GM23338 (cell line): ENCODE results near the gene ELOVL2. TPM values are rescaled to one million over a fixed set of nuclear protein-coding genes. Genes with fewer than 3 reads are reported as not detected.

Experiments
- ATAC-seq: fragments of 200-7000 bp; cut with Tn5 transposase; 3 replicates; pipeline ENCODE4 v1.9.1; 2020
- DNase-seq: peaks from one replicate; pipeline ENCODE4 v3.0.0-alpha.2; 2015; ENCODE audit warnings: low spot score
- H2AFZ ChIP-seq: fragments of 200-600 bp; sonication (generic); 2 replicates; pipeline ENCODE4 v1.8.0; 2016; ENCODE audit warnings: antibody characterized with exemption, mild to moderate bottlenecking, moderate library complexity
- H3F3A ChIP-seq: fragments of 200-600 bp; sonication (generic); replicated peaks from 2 replicates; pipeline ENCODE4 v1.8.0; 2017; ENCODE audit warnings: antibody characterized with exemption, mixed run types, low read depth
- H3K27ac ChIP-seq: fragments of 200-600 bp; sonication (generic); 2 replicates; pipeline ENCODE4 v1.6.1; 2016; ENCODE audit warnings: low read depth
- H3K27me3 ChIP-seq: fragments of 200-600 bp; sonication (generic); 2 replicates; pipeline ENCODE4 v1.8.0; 2016; ENCODE audit warnings: mild to moderate bottlenecking, mixed run types, moderate library complexity; ENCODE audit not compliant: insufficient read depth
- H3K36me3 ChIP-seq: fragments of 200-600 bp; sonication (generic); 2 replicates; pipeline ENCODE4 v1.8.0; 2016; ENCODE audit warnings: mild to moderate bottlenecking; ENCODE audit not compliant: insufficient read depth
- H3K4me1 ChIP-seq: fragments of 200-600 bp; sonication (generic); 2 replicates; pipeline ENCODE4 v1.8.0; 2016; ENCODE audit warnings: mild to moderate bottlenecking, moderate library complexity; ENCODE audit not compliant: insufficient read depth
- H3K4me2 ChIP-seq: fragments of 200-600 bp; sonication (generic); 2 replicates; pipeline ENCODE4 v1.7.1; 2017; ENCODE audit warnings: mixed run types
- H3K4me3 ChIP-seq: fragments of 200-600 bp; sonication (generic); 2 replicates; pipeline ENCODE4 v1.6.1; 2016; ENCODE audit warnings: mixed run types
- H3K79me2 ChIP-seq: fragments of 200-600 bp; sonication (generic); replicated peaks from 2 replicates; pipeline ENCODE4 v1.8.0; 2017; ENCODE audit warnings: mild to moderate bottlenecking; ENCODE audit not compliant: insufficient read depth
- H3K9me2 ChIP-seq: fragments of 200-600 bp; sonication (generic); 2 replicates; pipeline ENCODE4 v1.8.0; 2017; ENCODE audit not compliant: insufficient read depth
- H4K20me1 ChIP-seq: fragments of 200-600 bp; sonication (generic); replicated peaks from 2 replicates; pipeline ENCODE4 v1.8.0; 2017; ENCODE audit warnings: mild to moderate bottlenecking; ENCODE audit not compliant: insufficient read depth
- H3K27ac Mint-ChIP-seq: 2 replicates; pipeline ENCODE4 v1.8.0; 2020; ENCODE audit warnings: inconsistent platforms, mild to moderate bottlenecking, moderate library complexity, mixed read lengths
- H3K27me3 Mint-ChIP-seq: 3 replicates; pipeline ENCODE4 v1.8.0; 2022; ENCODE audit warnings: low read depth, mild to moderate bottlenecking, moderate library complexity, mixed read lengths, inconsistent platforms; ENCODE audit not compliant: insufficient read depth, poor library complexity
- H3K36me3 Mint-ChIP-seq: 3 replicates; pipeline ENCODE4 v1.8.0; 2021; ENCODE audit warnings: low read depth, mild to moderate bottlenecking, inconsistent platforms, moderate library complexity, mixed read lengths
- H3K4me1 Mint-ChIP-seq: 3 replicates; pipeline ENCODE4 v1.8.0; 2020; ENCODE audit warnings: mild to moderate bottlenecking, inconsistent platforms, mixed read lengths
- H3K4me3 Mint-ChIP-seq: 3 replicates; pipeline ENCODE4 v1.8.0; 2021; ENCODE audit warnings: moderate library complexity, mild to moderate bottlenecking, inconsistent platforms, mixed read lengths
- H3K9me3 Mint-ChIP-seq: 3 replicates; pipeline ENCODE4 v1.8.0; 2020; ENCODE audit warnings: moderate library complexity, mild to moderate bottlenecking, inconsistent platforms, mixed read lengths
- CREB1 ChIP-seq: fragments of 250-450 bp; sonication (Bioruptor Pico); IDR thresholded peaks from 2 replicates; pipeline ENCODE4 v1.5.0; 2020; ENCODE audit warnings: low read depth, mild to moderate bottlenecking, moderate library complexity
- EZH2 ChIP-seq: fragments of 200-600 bp; sonication (generic); IDR thresholded peaks from one replicate; pipeline ENCODE4 v1.8.0; 2017; ENCODE audit warnings: antibody characterized with exemption, mild to moderate bottlenecking, low read depth; ENCODE audit not compliant: unreplicated experiment
- EZH2phosphoT487 ChIP-seq: fragments of 200-600 bp; sonication (generic); IDR thresholded peaks from one replicate; pipeline ENCODE4 v1.8.1; 2018; ENCODE audit warnings: antibody characterized with exemption; ENCODE audit not compliant: unreplicated experiment
- JUNB ChIP-seq: IDR thresholded peaks from one replicate; pipeline ENCODE4 v1.6.1; 2016; ENCODE audit warnings: antibody characterized with exemption; ENCODE audit not compliant: unreplicated experiment
- NANOG ChIP-seq: IDR thresholded peaks from 2 replicates; pipeline ENCODE4 v1.6.1; 2016; ENCODE audit warnings: antibody characterized with exemption, borderline replicate concordance
- POLR2AphosphoS5 ChIP-seq: IDR thresholded peaks from 2 replicates; pipeline ENCODE4 v1.6.1; 2016; ENCODE audit warnings: antibody characterized with exemption, low read depth
- REST ChIP-seq: IDR thresholded peaks from one replicate; pipeline ENCODE4 v1.6.1; 2018; ENCODE audit warnings: antibody characterized with exemption; ENCODE audit not compliant: unreplicated experiment
- STAT1 ChIP-seq: IDR thresholded peaks from one replicate; pipeline ENCODE4 v1.6.1; 2016; ENCODE audit warnings: antibody characterized with exemption; ENCODE audit not compliant: unreplicated experiment
- ZNF114 ChIP-seq: fragments of 250-450 bp; sonication (Bioruptor Pico); IDR thresholded peaks from 2 replicates; pipeline ENCODE4 v1.5.0; 2020; ENCODE audit warnings: mild to moderate bottlenecking, moderate library complexity
- ZNF331 ChIP-seq: fragments of 250-450 bp; sonication (Bioruptor Pico); IDR thresholded peaks from 2 replicates; pipeline ENCODE4 v1.5.0; 2020; ENCODE audit warnings: low read depth, mild to moderate bottlenecking, moderate library complexity
- ZNF462 ChIP-seq: fragments of 250-450 bp; sonication (Bioruptor Pico); IDR thresholded peaks from 2 replicates; pipeline ENCODE4 v1.5.0; 2020; ENCODE audit warnings: mild to moderate bottlenecking, moderate library complexity
- polyA plus RNA-seq: library from polyadenylated mRNA; unstranded; fragments of >200 nt; fragmentation: Nextera tagmentation; extraction: Ambion mirVana; gene quantifications from 2 replicates; pipeline ENCODE4 v1.2.1, GENCODE V29; 2016
- total RNA-seq: library from RNA; depleted of rRNA; stranded (reverse); fragments of >200 nt; shearing (Covaris generic); gene quantifications from 2 replicates; pipeline ENCODE4 v1.2.3, GENCODE V29; 2014
- TF ChIP-seq, protein P1 (sequence below), 2 experiments: fragments of 200-600 bp in 1 of 2; sonication (generic) in 1 of 2; conservative IDR thresholded peaks; 2 replicates each; pipeline versions ENCODE4 v1.5.1 to v1.6.1; 2016 to 2017; ENCODE audit warnings: antibody characterized with exemption in 2 of 2, low read depth in 2 of 2, mild to moderate bottlenecking in 2 of 2, moderate library complexity in 1 of 2
- TF ChIP-seq, protein P2 (sequence below): IDR thresholded peaks from 2 replicates; pipeline ENCODE4 v1.6.1; 2016; ENCODE audit warnings: antibody characterized with exemption

Gene ELOVL2
- total and polyA plus RNA-seq, 2 experiments from 2014 or later, result 1.2 to 1.6 TPM

DNA sequence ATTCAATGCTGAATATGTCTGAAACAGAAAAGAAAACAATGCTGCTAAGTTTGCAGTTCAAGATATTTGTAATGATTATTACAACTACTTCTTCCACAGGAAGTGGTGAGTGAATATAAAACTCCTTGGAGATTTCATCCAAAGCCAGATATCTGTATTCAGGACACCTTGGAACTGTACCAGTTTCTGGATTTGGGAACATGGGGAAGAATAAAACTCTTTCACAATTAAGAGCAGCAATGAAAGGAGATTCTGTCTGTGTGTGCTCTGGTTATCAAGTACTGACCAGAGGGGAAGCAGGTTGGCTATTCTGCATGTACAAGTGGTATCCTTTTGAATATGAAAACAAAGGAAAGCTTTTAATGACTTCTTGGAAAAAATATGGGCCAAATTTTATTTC is 21.1 kb downstream of the ELOVL2 start (continued):
- TF ChIP-seq CREB1 (CRISPR knock-in tag), result no peak

- peak; percentile 67 for ATAC-seq
- no peak overlapping the region for H3K27ac ChIP-seq
- no peaks in the 10 kb centered on the region for H3K79me2 ChIP-seq
- H3K4me3 ChIP-seq, result no peak overlapping the region
- DNase-seq, result peak; percentile 39
- no peaks in the 10 kb centered on the region for H3K36me3 Mint-ChIP-seq
- H3K36me3 ChIP-seq, result no peaks in the 10 kb centered on the region
- H3K9me2 ChIP-seq, result no peaks in the 10 kb centered on the region
- H4K20me1 ChIP-seq, result no peaks in the 10 kb centered on the region
- no peaks in the 10 kb centered on the region for H3K27me3 Mint-ChIP-seq
- H3K9me3 Mint-ChIP-seq, result no peaks in the 10 kb centered on the region
- TF ChIP-seq ZNF331 (no peak), STAT1 (no peak), JUNB (no peak), NANOG (no peak), ZNF114 (CRISPR knock-in tag) (no peak), CREB1 (CRISPR knock-in tag) (no peak), EZH2phosphoT487 (no peak), POLR2AphosphoS5 (no peak), EZH2 (no peak), ZNF462 (no peak), REST (no peak)
- TF ChIP-seq, protein P1, sequence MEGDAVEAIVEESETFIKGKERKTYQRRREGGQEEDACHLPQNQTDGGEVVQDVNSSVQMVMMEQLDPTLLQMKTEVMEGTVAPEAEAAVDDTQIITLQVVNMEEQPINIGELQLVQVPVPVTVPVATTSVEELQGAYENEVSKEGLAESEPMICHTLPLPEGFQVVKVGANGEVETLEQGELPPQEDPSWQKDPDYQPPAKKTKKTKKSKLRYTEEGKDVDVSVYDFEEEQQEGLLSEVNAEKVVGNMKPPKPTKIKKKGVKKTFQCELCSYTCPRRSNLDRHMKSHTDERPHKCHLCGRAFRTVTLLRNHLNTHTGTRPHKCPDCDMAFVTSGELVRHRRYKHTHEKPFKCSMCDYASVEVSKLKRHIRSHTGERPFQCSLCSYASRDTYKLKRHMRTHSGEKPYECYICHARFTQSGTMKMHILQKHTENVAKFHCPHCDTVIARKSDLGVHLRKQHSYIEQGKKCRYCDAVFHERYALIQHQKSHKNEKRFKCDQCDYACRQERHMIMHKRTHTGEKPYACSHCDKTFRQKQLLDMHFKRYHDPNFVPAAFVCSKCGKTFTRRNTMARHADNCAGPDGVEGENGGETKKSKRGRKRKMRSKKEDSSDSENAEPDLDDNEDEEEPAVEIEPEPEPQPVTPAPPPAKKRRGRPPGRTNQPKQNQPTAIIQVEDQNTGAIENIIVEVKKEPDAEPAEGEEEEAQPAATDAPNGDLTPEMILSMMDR (conservative IDR thresholded peaks at IDR 0.05; ENCODE audit: low read depth in 2 of 2), result no peak
- TF ChIP-seq, protein P2, sequence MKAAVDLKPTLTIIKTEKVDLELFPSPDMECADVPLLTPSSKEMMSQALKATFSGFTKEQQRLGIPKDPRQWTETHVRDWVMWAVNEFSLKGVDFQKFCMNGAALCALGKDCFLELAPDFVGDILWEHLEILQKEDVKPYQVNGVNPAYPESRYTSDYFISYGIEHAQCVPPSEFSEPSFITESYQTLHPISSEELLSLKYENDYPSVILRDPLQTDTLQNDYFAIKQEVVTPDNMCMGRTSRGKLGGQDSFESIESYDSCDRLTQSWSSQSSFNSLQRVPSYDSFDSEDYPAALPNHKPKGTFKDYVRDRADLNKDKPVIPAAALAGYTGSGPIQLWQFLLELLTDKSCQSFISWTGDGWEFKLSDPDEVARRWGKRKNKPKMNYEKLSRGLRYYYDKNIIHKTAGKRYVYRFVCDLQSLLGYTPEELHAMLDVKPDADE, result no peak
- H3K27ac Mint-ChIP-seq, result no peak overlapping the region
- H3K4me2 ChIP-seq, result no peak overlapping the region
- H3F3A ChIP-seq, result no peaks in the 10 kb centered on the region
- H2AFZ ChIP-seq, result no peak overlapping the region
- H3K4me3 Mint-ChIP-seq, result no peak overlapping the region
- H3K4me1 Mint-ChIP-seq, result peaks cover 47% of the 10 kb centered on the region
- H3K4me1 ChIP-seq, result peaks cover 32% of the 10 kb centered on the region
- no peaks in the 10 kb centered on the region for H3K27me3 ChIP-seq
These were observed 22.4 kb downstream of the ELOVL2 start for GRCh38 chr6:11021714-11022113.
